GM18505 (cell line): ENCODE measurements around the gene ATP9A.
"Not testable (repeated sequence)": the region's sequence is repeated elsewhere in the genome, so short reads cannot be mapped to it uniquely, and the experiment has no call there.

Source experiments
- ATAC-seq: cut with Tn5 transposase; IDR thresholded peaks from one replicate; pipeline ENCODE4 v1.9.1; 2021; ENCODE audit not compliant: unreplicated experiment
- POLR2A ChIP-seq: IDR thresholded peaks from 4 replicates; pipeline ENCODE4 v1.6.1; 2011; ENCODE audit warnings: borderline replicate concordance; ENCODE audit not compliant: insufficient read depth, insufficient read length; ENCODE audit errors: extremely low read depth

The ATP9A gene

GRCh38 chr20:51668515-51668914 lies 99.7 kb downstream of the ATP9A start:
- ATAC-seq = no peak
- TF ChIP-seq POLR2A = no peak

GRCh38 chr20:51667491-51667890 lies 100.7 kb downstream of the ATP9A start:
- ATAC-seq = no peak
- no peak for TF ChIP-seq POLR2A

DNA sequence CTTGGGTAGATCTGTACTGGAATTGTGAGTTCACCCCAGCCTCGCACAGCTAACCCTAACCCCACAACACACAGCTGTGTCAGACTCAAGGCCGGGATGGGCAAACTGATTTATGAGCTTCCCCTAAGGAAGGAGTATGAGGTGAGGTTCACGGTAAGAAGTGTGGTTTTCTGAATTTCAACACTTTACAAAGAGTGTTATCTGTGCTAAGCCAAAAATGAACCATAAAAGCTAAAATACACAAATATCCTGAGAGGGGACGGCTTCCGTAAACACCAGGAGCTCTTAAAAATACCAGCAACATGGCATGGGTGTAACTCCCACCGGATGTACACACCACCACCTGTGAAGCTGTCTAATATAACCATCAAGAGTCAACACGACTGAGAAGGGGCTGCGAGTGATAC lies 101.2 kb downstream of the ATP9A start:
- no peak for ATAC-seq
- no peak for TF ChIP-seq POLR2A

GRCh38 chr20:51666126-51666525 lies 102.1 kb downstream of the ATP9A start:
- no peak for TF ChIP-seq POLR2A
- no peak for ATAC-seq

DNA sequence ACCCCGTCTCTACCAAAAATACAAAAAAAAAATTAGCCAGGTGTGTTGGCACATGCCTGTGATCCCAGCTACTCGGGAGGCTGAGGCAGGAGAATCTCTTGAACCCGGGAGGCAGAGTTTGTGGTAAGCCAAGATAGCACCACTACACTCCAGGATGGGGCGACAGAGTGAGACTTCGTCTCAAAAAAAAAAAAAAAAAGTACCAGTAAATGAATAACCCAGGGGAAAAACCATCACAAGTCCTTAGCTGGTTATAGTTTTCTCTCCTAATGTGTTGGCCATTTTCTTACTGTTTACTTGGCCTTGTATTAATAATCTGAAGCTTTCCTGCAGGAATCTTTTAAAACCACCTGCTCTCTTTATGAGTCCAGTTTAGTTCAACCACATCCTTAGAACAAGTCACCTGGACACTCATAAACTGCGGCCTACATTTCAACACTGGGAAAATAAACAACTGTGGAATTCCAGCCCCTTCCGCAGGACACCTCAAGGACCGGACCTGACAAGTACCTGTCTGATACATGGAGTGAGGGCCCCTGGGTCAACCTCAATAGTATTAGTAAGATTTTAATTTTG lies 102.6 kb downstream of the ATP9A start:
- ATAC-seq = no peak
- no peak for TF ChIP-seq POLR2A

DNA sequence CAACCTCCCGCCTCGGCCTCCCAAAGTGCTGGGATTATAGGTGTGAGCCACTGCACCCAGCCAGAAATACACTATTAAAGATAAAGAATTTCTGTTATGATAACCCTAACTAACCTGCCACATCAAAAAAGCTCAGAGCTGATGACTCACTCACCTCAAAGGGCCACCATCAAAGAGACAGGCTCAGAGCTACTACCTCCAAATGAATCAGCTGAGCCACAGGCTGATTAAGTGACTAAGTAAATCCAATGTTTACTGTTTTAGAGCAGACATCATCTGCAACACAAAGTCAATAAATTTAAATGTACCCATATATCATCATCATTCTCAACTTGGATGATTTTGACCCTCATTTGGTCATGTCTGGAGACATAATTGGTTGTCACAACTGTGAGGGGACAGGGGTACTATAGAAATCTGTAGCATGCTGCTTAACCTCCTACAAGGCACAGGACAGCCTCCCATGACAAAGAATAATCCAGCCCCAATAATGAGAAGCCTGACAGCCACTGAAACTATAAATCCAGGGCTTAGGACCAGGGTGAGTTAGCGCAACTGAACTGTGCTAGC lies 106.5 kb downstream of the ATP9A start:
- TF ChIP-seq POLR2A = no peak
- no peak for ATAC-seq

DNA sequence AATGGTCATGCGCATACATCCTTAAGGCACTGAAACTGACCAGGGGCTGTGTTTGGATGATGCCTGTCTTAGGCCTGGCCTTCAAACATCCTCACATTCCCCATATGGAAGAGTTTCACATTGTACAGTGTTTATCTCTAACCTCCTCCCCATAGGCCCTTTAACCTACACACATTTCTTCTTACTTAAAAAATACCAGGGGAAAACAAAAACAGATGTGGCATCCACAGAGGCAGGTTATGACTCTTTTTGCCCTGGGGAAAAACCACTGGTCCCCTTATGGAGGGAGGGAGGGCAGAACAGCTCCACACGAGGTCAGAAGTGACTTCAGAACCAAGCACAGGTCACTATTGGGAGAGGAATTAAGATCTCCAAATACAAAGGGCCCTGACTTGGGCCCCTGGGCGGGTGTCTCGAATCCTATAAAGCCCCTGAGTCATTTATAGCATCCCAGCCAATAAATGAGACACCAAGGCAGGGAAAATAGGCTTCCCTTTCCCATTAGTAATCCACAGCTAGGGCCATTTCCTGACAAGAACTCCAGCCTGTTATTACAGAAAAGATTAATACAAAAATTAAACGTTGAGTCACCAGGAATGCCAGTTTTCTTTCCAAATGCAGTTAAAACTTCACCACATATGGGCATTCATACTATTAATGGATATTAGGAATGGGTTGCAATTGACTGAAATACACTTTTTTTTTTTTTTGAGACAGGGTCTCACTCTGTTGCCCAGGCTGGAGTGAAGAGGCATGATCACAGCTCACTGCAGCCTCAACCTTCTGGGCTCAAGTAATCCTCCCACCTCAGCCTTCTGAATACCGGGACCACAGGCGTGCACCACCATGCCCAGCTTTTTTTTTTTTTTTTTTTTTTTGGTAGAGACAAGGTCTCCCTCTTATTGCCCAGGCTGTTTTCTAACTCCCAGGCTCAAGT lies 107.2 kb downstream of the ATP9A start:
- no peak for ATAC-seq
- TF ChIP-seq POLR2A = no peak

DNA sequence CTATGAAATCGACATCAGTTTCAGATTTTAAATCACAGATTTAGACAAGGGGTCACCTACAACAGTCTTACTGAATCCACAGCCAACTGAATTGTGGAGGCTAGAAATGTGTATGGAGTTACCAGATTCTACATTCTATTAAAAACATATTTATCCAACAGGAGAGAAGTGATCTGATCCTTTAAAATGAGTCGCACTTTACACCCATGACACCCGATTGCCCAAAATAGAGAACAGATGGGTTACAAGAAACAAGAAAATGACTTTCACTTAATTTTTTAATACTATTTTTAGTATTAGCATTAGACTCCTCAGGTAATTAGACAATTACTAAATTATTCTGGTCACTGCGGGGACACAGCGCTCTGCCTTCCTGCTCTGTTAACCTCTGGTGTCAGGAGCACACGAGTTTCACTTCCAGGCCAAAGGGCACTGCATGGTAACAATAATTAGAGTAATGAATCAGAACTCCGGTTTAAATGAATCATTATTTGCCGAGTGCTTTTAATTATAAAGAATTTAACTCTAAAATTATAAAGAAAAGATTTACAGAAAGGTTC lies 108.6 kb downstream of the ATP9A start:
- TF ChIP-seq POLR2A = no peak
- no peak for ATAC-seq

GRCh38 chr20:51656726-51657260 lies 111.4 kb downstream of the ATP9A start:
- no peak for ATAC-seq

DNA sequence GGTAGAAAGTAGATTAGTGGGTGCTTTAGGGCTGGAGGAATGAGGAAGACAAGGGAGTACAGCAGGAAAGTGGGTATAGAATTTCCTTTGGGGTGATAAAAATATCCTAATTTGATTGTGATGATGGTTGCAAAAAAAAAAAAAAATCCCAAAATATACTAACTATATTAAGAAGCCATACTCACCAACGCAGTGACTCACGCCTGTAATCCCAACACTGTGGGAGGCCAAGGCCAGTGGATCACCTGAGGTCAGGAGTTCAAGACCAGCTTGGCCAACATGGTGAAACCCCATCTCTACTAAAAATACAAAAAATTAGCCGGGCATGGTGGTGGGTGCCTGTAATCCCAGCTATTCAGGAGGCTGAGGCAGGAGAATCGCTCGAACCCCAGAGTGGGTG lies 112.1 kb downstream of the ATP9A start:
- ATAC-seq = not testable (repeated sequence)

More at GRCh38 chr20:51656726-51657260, 111.4 kb downstream of the ATP9A start:
- TF ChIP-seq POLR2A = no peak

- no peak for ATAC-seq
- TF ChIP-seq POLR2A = no peak
Observed at GRCh38 chr20:51654495-51654894, 113.7 kb downstream of the ATP9A start.

- no peak for TF ChIP-seq POLR2A
- ATAC-seq = no peak
Observed at GRCh38 chr20:51654060-51654459, 114.1 kb downstream of the ATP9A start.

DNA sequence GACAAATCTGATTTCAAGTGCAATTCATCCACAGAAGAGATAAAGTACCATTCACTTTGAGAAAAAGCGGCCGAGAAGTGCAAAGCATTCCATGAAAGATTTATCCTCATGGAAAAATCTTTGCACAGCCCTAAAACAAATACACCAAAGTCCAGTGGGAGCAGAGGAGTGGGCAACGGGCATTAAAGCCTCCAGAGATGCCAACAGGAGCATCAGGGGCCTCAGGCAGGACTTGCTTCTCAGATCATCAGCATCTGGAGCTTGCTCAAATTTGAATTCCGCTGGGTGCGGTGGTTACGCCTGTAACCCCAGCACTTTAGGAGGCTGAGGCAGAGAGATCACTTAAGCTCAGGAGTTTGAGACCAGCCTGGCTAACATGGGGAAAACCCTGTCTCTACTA lies 115.0 kb downstream of the ATP9A start:
- ATAC-seq = no peak

GRCh38 chr20:51651921-51652549 lies 116.2 kb downstream of the ATP9A start:
- no peak for TF ChIP-seq POLR2A
- no peak for ATAC-seq

More for the DNA sequence above, 115.0 kb downstream of the ATP9A start:
- no peak for TF ChIP-seq POLR2A

GRCh38 chr20:51650685-51651134 lies 117.5 kb downstream of the ATP9A start:
- TF ChIP-seq POLR2A = no peak

More at GRCh38 chr20:51650685-51651134, 117.5 kb downstream of the ATP9A start:
- peak; percentile 56 for ATAC-seq
